ENCODE results near the gene LRFN2. TPM values are rescaled to one million over a fixed set of nuclear protein-coding genes. Genes with fewer than 3 reads are reported as not detected.

LRFN2 gene
- total RNA-seq, 2 donors from 2014 or later, result not detected

GRCh38 chr6:40479706-40480105 lies 107.5 kb downstream of the LRFN2 start:
- Mint-ChIP-seq H3K36me3 (no peaks in the 10 kb centered on the region), H3K9me3 (no peaks in the 10 kb centered on the region), H3K27ac (no peak overlapping the region)
- ATAC-seq, result no peak
- no peak for DNase-seq (ENCODE audit: low spot score in 2 of 2)

GRCh38 chr6:40477246-40478126 lies 109.7 kb downstream of the LRFN2 start:
- Mint-ChIP-seq H3K36me3 (no peaks in the 10 kb centered on the region), H3K27ac (no peak overlapping the region), H3K9me3 (no peaks in the 10 kb centered on the region)
- ATAC-seq, result no peak
- no peak for DNase-seq (ENCODE audit: low spot score in 2 of 2)

GRCh38 chr6:40476673-40477072 lies 110.5 kb downstream of the LRFN2 start:
- no peak for DNase-seq (ENCODE audit: low spot score in 2 of 2)
- H3K36me3 Mint-ChIP-seq, result no peaks in the 10 kb centered on the region
- no peak overlapping the region for H3K27ac Mint-ChIP-seq
- H3K9me3 Mint-ChIP-seq, result no peaks in the 10 kb centered on the region
- ATAC-seq, result no peak

GRCh38 chr6:40474937-40475336 lies 112.2 kb downstream of the LRFN2 start:
- Mint-ChIP-seq H3K27ac (no peak overlapping the region), H3K36me3 (no peaks in the 10 kb centered on the region), H3K9me3 (no peaks in the 10 kb centered on the region)
- DNase-seq (ENCODE audit: low spot score in 2 of 2) (no peak), ATAC-seq (no peak)

GRCh38 chr6:40473026-40473425 lies 114.1 kb downstream of the LRFN2 start:
- no peak for DNase-seq (ENCODE audit: low spot score in 2 of 2)
- peak overlapping the region in 1 of 2 donors; percentile 17 for H3K27ac Mint-ChIP-seq
- no peaks in the 10 kb centered on the region for H3K36me3 Mint-ChIP-seq
- ATAC-seq, result no peak
- no peaks in the 10 kb centered on the region for H3K9me3 Mint-ChIP-seq

GRCh38 chr6:40472353-40472752 lies 114.8 kb downstream of the LRFN2 start:
- Mint-ChIP-seq H3K9me3 (no peaks in the 10 kb centered on the region), H3K36me3 (no peaks in the 10 kb centered on the region), H3K27ac (no peak overlapping the region)
- ATAC-seq, result no peak
- no peak for DNase-seq (ENCODE audit: low spot score in 2 of 2)

GRCh38 chr6:40471243-40471642 lies 115.9 kb downstream of the LRFN2 start:
- DNase-seq (ENCODE audit: low spot score in 2 of 2) (no peak), ATAC-seq (no peak)
- Mint-ChIP-seq H3K36me3 (no peaks in the 10 kb centered on the region), H3K27ac (no peak overlapping the region), H3K9me3 (no peaks in the 10 kb centered on the region)

- H3K36me3 Mint-ChIP-seq, result no peaks in the 10 kb centered on the region
- H3K27ac Mint-ChIP-seq, result no peak overlapping the region
- H3K9me3 Mint-ChIP-seq, result peaks cover 0 to 3% of the 10 kb centered on the region in 2 donors
- ATAC-seq (no peak), DNase-seq (ENCODE audit: low spot score in 2 of 2) (no peak)
Observed at GRCh38 chr6:40469323-40469722, 117.8 kb downstream of the LRFN2 start.

GRCh38 chr6:40466986-40467539 lies 120.1 kb downstream of the LRFN2 start:
- Mint-ChIP-seq H3K27ac (no peak overlapping the region), H3K36me3 (no peaks in the 10 kb centered on the region), H3K9me3 (peaks cover 0 to 3% of the 10 kb centered on the region in 2 donors)
- DNase-seq (ENCODE audit: low spot score in 2 of 2), result no peak
- ATAC-seq, result no peak

GRCh38 chr6:40461643-40462042 lies 125.5 kb downstream of the LRFN2 start:
- Mint-ChIP-seq H3K36me3 (no peaks in the 10 kb centered on the region), H3K9me3 (peaks cover 0 to 3% of the 10 kb centered on the region in 2 donors), H3K27ac (no peak overlapping the region)
- no peak for DNase-seq (ENCODE audit: low spot score in 2 of 2)
- no peak for ATAC-seq

- ATAC-seq, result no peak
- Mint-ChIP-seq H3K9me3 (peaks cover 0 to 3% of the 10 kb centered on the region in 2 donors), H3K36me3 (no peaks in the 10 kb centered on the region), H3K27ac (no peak overlapping the region)
- DNase-seq (ENCODE audit: low spot score in 2 of 2), result no peak
Observed at GRCh38 chr6:40460380-40460779, 126.8 kb downstream of the LRFN2 start.

GRCh38 chr6:40457261-40457660 lies 129.9 kb downstream of the LRFN2 start:
- Mint-ChIP-seq H3K9me3 (no peaks in the 10 kb centered on the region), H3K36me3 (no peaks in the 10 kb centered on the region), H3K27ac (no peak overlapping the region)
- no peak for ATAC-seq
- DNase-seq (ENCODE audit: low spot score in 2 of 2), result no peak

- Mint-ChIP-seq H3K36me3 (no peaks in the 10 kb centered on the region), H3K9me3 (no peaks in the 10 kb centered on the region), H3K27ac (no peak overlapping the region)
- ATAC-seq, result no peak
- DNase-seq (ENCODE audit: low spot score in 2 of 2), result no peak
Observed at GRCh38 chr6:40456390-40457013, 130.7 kb downstream of the LRFN2 start.

GRCh38 chr6:40455686-40456389 lies 131.3 kb downstream of the LRFN2 start:
- no peaks in the 10 kb centered on the region for H3K36me3 Mint-ChIP-seq
- DNase-seq (ENCODE audit: low spot score in 2 of 2), result no peak
- no peaks in the 10 kb centered on the region for H3K9me3 Mint-ChIP-seq
- no peak overlapping the region for H3K27ac Mint-ChIP-seq
- ATAC-seq, result no peak

GRCh38 chr6:40450483-40450882 lies 136.7 kb downstream of the LRFN2 start:
- H3K9me3 Mint-ChIP-seq, result no peaks in the 10 kb centered on the region
- no peak overlapping the region for H3K27ac Mint-ChIP-seq
- peaks cover 0 to 4% of the 10 kb centered on the region in 2 donors for H3K36me3 Mint-ChIP-seq
- DNase-seq (ENCODE audit: low spot score in 2 of 2), result no peak
- ATAC-seq, result no peak

GRCh38 chr6:40444811-40445210 lies 142.4 kb downstream of the LRFN2 start:
- no peak for ATAC-seq
- no peak overlapping the region for H3K27ac Mint-ChIP-seq
- H3K36me3 Mint-ChIP-seq, result peaks cover 0 to 4% of the 10 kb centered on the region in 2 donors
- no peaks in the 10 kb centered on the region for H3K9me3 Mint-ChIP-seq
- DNase-seq (ENCODE audit: low spot score in 2 of 2), result no peak

- Mint-ChIP-seq H3K36me3 (peaks cover 0 to 4% of the 10 kb centered on the region in 2 donors), H3K9me3 (no peaks in the 10 kb centered on the region), H3K27ac (no peak overlapping the region)
- DNase-seq (ENCODE audit: low spot score in 2 of 2) (no peak), ATAC-seq (no peak)
Observed at GRCh38 chr6:40444312-40444711, 142.9 kb downstream of the LRFN2 start.
